ENCODE results near the gene DNAH14.
"Not testable (repeated sequence)": the region's sequence is repeated elsewhere in the genome, so short reads cannot be mapped to it uniquely, and the experiment has no call there.

DNA sequence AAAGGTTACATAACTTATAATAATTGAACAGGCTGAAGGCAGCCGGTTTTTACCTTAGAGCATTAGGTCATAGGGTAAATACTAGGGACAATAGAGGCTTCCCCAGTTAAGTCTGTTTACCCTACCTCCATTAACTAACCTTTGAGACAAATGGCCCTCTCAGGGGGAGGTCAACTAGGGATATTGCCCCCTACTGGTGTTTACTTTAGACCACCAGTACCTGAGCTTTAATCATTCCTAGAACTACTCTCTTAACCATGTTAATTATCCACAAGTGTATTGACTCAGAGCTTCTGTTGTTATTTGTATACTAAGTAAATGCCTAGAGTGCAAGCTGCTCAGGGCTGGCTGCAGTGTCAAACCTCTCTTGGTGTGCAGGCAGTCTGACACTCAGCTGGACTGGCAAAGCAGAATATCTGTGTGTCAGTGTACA lies 52.5 kb downstream of the DNAH14 start:
- TF ChIP-seq CTCF (IDR thresholded peaks at IDR 0.05; ENCODE audit: low read depth, low read length, missing input control); JUND (IDR thresholded peaks at IDR 0.05); HNF4G (IDR thresholded peaks at IDR 0.05); SP1 (IDR thresholded peaks at IDR 0.05): not testable (repeated sequence)
